ENCODE measurements around the gene PSMA3. TPM values are rescaled to one million over a fixed set of nuclear protein-coding genes. Genes with fewer than 3 reads are reported as not detected.
A peak's percentile ranks its signal among the peaks of the same experiment; 100 is the strongest.

Gene PSMA3
- total RNA-seq, 1 donor = 76.7 TPM

DNA sequence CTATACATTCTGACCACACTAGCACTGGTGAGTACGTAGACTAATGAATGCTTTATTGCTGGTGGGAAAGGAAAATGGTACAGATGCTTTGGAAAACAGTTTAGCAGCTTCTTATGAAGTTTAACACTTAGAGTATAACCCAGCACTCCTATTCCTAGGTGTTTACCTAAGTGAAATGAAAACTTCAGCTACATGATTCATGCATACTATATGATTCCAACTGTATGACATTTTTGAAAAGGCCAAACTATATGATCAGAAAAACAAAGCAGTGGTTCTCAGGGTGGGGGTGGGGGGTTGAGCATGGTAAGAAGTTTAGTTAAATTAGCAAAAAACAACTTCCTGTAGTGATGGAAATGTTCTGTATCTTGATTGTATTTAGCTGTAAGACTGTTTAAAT, 31.6 kb downstream of the PSMA3 start:
- H4K20me1 ChIP-seq (ENCODE audit: insufficient read depth, low read length) = peaks cover 11% of the 10 kb centered on the region
- TF ChIP-seq, protein P1, sequence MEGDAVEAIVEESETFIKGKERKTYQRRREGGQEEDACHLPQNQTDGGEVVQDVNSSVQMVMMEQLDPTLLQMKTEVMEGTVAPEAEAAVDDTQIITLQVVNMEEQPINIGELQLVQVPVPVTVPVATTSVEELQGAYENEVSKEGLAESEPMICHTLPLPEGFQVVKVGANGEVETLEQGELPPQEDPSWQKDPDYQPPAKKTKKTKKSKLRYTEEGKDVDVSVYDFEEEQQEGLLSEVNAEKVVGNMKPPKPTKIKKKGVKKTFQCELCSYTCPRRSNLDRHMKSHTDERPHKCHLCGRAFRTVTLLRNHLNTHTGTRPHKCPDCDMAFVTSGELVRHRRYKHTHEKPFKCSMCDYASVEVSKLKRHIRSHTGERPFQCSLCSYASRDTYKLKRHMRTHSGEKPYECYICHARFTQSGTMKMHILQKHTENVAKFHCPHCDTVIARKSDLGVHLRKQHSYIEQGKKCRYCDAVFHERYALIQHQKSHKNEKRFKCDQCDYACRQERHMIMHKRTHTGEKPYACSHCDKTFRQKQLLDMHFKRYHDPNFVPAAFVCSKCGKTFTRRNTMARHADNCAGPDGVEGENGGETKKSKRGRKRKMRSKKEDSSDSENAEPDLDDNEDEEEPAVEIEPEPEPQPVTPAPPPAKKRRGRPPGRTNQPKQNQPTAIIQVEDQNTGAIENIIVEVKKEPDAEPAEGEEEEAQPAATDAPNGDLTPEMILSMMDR (IDR thresholded peaks at IDR 0.05; ENCODE audit: extremely low read depth, low read depth, low read length) = no peak
- H2AFZ ChIP-seq (ENCODE audit: low read length) = no peak overlapping the region
- no peak overlapping the region for H3K4me2 ChIP-seq (ENCODE audit: insufficient read depth, low read length)
- no peaks in the 10 kb centered on the region for H3K9me3 ChIP-seq (ENCODE audit: low read depth, low read length)
- H3K4me3 ChIP-seq (ENCODE audit: insufficient read depth, low read length) = no peak overlapping the region
- H3K4me1 ChIP-seq (ENCODE audit: insufficient read depth, low read length) = peaks cover 7% of the 10 kb centered on the region
- peaks cover 92% of the 10 kb centered on the region for H3K79me2 ChIP-seq (ENCODE audit: insufficient read depth, low read length)
- no peak for DNase-seq (ENCODE audit: insufficient read length, low spot score, missing footprints)
- H3K27me3 ChIP-seq (ENCODE audit: insufficient read depth, low read length) = no peaks in the 10 kb centered on the region
- no peak overlapping the region for H3K27ac ChIP-seq (ENCODE audit: low read depth, low read length)
- H3K36me3 ChIP-seq (ENCODE audit: insufficient read depth, low read length) = peaks cover 55% of the 10 kb centered on the region

DNA sequence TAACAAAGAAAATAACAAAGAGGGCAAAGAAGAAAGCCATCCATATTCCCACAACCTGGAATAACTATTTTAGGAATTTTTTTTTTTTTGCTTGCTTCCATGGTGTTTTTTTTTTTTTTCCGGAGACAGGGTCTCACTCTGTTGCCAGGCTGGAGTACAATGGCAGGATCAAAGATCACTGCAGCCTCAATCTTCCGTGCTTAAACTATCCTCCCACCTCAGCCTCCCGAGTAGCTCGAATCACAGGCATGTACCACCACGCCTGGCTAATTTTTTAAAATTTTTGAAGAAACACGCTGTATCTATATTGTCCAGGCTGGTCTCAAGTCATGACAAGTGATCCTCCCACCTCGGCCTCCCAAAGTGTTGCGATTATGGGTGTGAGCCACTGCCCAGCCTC, 33.5 kb downstream of the PSMA3 start:
- no peak overlapping the region for H3K4me2 ChIP-seq (ENCODE audit: insufficient read depth, low read length)
- H3K27ac ChIP-seq (ENCODE audit: low read depth, low read length) = no peak overlapping the region
- peaks cover 37% of the 10 kb centered on the region for H3K36me3 ChIP-seq (ENCODE audit: insufficient read depth, low read length)
- no peak for DNase-seq (ENCODE audit: insufficient read length, low spot score, missing footprints)
- H3K9me3 ChIP-seq (ENCODE audit: low read depth, low read length) = no peaks in the 10 kb centered on the region
- H3K27me3 ChIP-seq (ENCODE audit: insufficient read depth, low read length) = no peaks in the 10 kb centered on the region
- TF ChIP-seq, protein P1 (IDR thresholded peaks at IDR 0.05; ENCODE audit: extremely low read depth, low read depth, low read length) = no peak
- H3K4me1 ChIP-seq (ENCODE audit: insufficient read depth, low read length) = peaks cover 23% of the 10 kb centered on the region
- H3K4me3 ChIP-seq (ENCODE audit: insufficient read depth, low read length) = no peak overlapping the region
- H2AFZ ChIP-seq (ENCODE audit: low read length) = no peak overlapping the region
- peaks cover 14% of the 10 kb centered on the region for H4K20me1 ChIP-seq (ENCODE audit: insufficient read depth, low read length)
- peaks cover 90% of the 10 kb centered on the region for H3K79me2 ChIP-seq (ENCODE audit: insufficient read depth, low read length)

DNA sequence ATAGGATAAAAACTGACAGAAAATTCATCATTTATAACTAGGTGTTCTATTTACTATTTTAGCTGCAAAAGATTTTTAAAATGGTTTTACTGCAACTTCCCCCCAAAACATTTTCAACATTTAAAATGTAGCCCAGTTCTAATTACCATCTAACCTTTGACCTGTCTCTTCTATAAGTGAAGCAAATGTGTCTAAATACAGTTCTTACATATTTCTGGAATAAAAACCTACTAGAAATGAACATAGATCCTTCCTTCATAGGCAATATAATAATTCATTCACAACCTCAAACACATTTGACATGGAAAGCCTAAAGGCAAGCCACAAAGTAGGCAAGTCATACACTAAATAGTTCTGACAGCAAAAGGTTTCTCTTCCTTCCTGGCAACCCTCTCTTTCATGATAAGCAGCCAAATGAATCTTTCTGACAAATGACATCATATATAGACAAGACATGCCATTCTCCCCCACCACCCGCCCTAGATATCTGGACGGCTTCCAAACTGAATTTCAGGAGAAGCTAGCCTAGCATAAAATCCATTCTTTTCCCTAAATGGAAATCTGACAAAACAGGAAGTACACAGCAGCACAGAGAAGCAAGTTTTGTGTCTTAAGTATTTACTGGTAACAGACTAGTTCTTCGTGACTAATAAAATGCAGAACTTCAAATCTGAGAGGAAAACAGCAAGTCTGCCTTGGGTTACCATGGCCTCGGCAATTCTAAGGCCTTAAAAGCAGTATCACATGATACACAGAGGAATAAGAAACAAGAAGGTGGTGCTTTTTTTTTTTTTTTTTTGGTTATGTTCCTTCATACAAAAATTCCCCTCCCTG, 36.5 kb downstream of the PSMA3 start:
- H3K4me3 ChIP-seq (ENCODE audit: insufficient read depth, low read length) = no peak overlapping the region
- H4K20me1 ChIP-seq (ENCODE audit: insufficient read depth, low read length) = peaks cover 22% of the 10 kb centered on the region
- peak; percentile 85 for DNase-seq (ENCODE audit: insufficient read length, low spot score, missing footprints)
- H3K4me1 ChIP-seq (ENCODE audit: insufficient read depth, low read length) = peaks cover 27% of the 10 kb centered on the region
- H3K4me2 ChIP-seq (ENCODE audit: insufficient read depth, low read length) = peak overlapping the region; percentile 49
- H2AFZ ChIP-seq (ENCODE audit: low read length) = no peak overlapping the region
- H3K27me3 ChIP-seq (ENCODE audit: insufficient read depth, low read length) = no peaks in the 10 kb centered on the region
- no peaks in the 10 kb centered on the region for H3K9me3 ChIP-seq (ENCODE audit: low read depth, low read length)
- H3K36me3 ChIP-seq (ENCODE audit: insufficient read depth, low read length) = peaks cover 52% of the 10 kb centered on the region
- peaks cover 91% of the 10 kb centered on the region for H3K79me2 ChIP-seq (ENCODE audit: insufficient read depth, low read length)
- H3K27ac ChIP-seq (ENCODE audit: low read depth, low read length) = peak overlapping the region; percentile 84
- TF ChIP-seq, protein P1 (IDR thresholded peaks at IDR 0.05; ENCODE audit: extremely low read depth, low read depth, low read length) = no peak

DNA sequence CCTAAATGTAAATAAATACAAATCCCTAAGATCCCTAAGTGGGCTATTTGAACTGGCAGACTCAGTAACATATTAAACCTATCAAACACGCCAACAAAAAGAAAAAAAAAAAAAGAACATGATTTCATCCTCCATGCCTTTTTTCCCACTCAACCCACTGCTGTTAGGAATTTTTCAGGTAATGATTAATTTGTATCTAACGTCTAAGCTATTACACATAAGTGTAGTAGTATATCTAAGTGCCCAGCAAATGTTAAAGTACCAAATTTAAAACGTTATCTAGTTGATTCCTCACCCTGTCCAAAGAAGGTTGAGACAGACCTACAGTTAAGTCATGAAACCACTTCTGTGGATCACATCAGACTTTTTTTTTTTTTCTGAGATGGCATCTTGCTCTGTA, 37.3 kb downstream of the PSMA3 start:
- Histone ChIP-seq H2AFZ (ENCODE audit: low read length) (no peak overlapping the region), H4K20me1 (ENCODE audit: insufficient read depth, low read length) (peaks cover 22% of the 10 kb centered on the region), H3K27me3 (ENCODE audit: insufficient read depth, low read length) (no peaks in the 10 kb centered on the region), H3K9me3 (ENCODE audit: low read depth, low read length) (no peaks in the 10 kb centered on the region), H3K4me1 (ENCODE audit: insufficient read depth, low read length) (peaks cover 22% of the 10 kb centered on the region), H3K4me2 (ENCODE audit: insufficient read depth, low read length) (peak overlapping the region; percentile 49), H3K36me3 (ENCODE audit: insufficient read depth, low read length) (peaks cover 59% of the 10 kb centered on the region), H3K79me2 (ENCODE audit: insufficient read depth, low read length) (peaks cover 89% of the 10 kb centered on the region), H3K4me3 (ENCODE audit: insufficient read depth, low read length) (no peak overlapping the region), H3K27ac (ENCODE audit: low read depth, low read length) (peak overlapping the region; percentile 84)
- DNase-seq (ENCODE audit: insufficient read length, low spot score, missing footprints) = peak; percentile 10
- TF ChIP-seq, protein P1 (IDR thresholded peaks at IDR 0.05; ENCODE audit: extremely low read depth, low read depth, low read length) = no peak

Measured in osteoblast (primary cell).